Epithelial cell of proximal tubule (primary cell): ENCODE data around the gene ARL4C. TPM values are rescaled to one million over a fixed set of nuclear protein-coding genes. Genes with fewer than 3 reads are reported as not detected.

Source experiments
- DNase-seq: peaks from one replicate; pipeline ENCODE4 v3.0.0-alpha.2; 2011; ENCODE audit warnings: low read depth
- H3K4me3 ChIP-seq: 2 replicates; pipeline ENCODE4 v1.5.1; 2011; ENCODE audit warnings: low read depth, mild to moderate bottlenecking, low read length
- total RNA-seq: library from RNA; depleted of rRNA; stranded (reverse); fragments of >200 nt; gene quantifications from 2 replicates; pipeline ENCODE4 v1.2.3, GENCODE V29; 2015
- TF ChIP-seq, protein P1 (sequence below): conservative IDR thresholded peaks from 2 replicates; pipeline ENCODE4 v1.5.1; 2012; ENCODE audit warnings: low read depth, mild to moderate bottlenecking, low read length

The ARL4C gene
- total RNA-seq, 1 donor from 2014 or later, result 123 TPM

DNA sequence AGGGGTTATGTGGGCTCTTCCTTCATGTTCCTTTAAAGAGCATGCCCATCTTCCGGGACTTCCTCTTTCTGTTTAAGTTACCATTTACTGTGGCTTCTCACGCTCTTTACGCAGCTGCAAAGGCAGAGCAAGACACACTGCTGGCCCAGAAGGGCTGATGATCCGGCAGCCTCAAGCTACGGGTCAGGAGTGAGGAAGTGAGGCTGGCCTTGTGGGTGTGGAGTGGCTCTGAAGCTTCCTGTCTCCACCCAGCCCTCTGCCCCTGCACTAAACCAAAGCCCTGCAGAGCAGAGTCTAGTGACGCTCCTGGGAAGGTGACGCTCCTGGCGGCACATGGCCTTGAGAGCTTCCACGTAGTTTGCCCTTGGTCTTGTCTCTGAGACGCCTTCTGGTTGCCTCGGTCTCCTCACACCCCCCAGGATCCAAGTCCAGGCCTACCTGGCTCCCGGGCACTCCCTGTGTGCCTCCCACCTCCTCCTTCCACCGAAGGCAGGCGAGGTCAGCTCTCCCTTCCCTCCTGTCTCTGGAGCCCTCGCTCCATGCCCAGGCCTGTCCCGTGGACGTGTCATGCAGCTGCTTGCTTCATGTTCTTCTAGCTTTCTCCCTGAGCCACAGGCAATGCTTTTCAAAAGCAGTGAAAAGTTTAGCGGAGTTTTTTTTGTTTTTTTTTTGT lies 50.3 kb downstream of the ARL4C start:
- TF ChIP-seq, protein P1, sequence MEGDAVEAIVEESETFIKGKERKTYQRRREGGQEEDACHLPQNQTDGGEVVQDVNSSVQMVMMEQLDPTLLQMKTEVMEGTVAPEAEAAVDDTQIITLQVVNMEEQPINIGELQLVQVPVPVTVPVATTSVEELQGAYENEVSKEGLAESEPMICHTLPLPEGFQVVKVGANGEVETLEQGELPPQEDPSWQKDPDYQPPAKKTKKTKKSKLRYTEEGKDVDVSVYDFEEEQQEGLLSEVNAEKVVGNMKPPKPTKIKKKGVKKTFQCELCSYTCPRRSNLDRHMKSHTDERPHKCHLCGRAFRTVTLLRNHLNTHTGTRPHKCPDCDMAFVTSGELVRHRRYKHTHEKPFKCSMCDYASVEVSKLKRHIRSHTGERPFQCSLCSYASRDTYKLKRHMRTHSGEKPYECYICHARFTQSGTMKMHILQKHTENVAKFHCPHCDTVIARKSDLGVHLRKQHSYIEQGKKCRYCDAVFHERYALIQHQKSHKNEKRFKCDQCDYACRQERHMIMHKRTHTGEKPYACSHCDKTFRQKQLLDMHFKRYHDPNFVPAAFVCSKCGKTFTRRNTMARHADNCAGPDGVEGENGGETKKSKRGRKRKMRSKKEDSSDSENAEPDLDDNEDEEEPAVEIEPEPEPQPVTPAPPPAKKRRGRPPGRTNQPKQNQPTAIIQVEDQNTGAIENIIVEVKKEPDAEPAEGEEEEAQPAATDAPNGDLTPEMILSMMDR, result no peak
- no peak overlapping the region for H3K4me3 ChIP-seq
- no peak for DNase-seq

DNA sequence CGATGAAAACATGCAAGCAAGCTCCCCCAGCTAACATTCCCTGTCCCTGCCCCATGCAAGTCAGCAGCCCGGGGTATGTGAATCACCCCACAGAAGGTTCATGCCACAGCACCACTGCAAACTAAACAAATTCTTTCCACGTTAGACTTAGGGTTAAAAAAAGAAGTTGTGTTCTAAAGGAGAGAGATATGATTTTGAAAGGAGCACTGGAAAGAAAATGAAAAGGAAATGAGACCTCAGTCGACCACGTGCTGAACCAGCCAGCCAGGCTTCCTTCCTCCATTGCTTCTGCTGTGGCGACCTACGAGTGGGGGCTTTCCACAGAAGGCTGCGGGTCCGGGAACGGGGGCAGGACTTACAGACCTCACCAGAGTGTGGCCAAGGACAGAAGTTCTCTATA lies 52.0 kb downstream of the ARL4C start:
- no peak for DNase-seq
- TF ChIP-seq, protein P1, result no peak
- H3K4me3 ChIP-seq, result no peak overlapping the region

- TF ChIP-seq, protein P1, result no peak
- H3K4me3 ChIP-seq, result no peak overlapping the region
These were observed 52.6 kb downstream of the ARL4C start for GRCh38 chr2:234444242-234444730.

More at GRCh38 chr2:234444242-234444730, 52.6 kb downstream of the ARL4C start:
- no peak for DNase-seq
